Stimulated activated naive CD4-positive, alpha-beta T cell (primary cell): Measurements from ENCODE around the gene FCRL5.
"Not testable (repeated sequence)": the region's sequence is repeated elsewhere in the genome, so short reads cannot be mapped to it uniquely, and the experiment has no call there.

ENCODE experiments used
- DNase-seq, 6 experiments: peaks; one replicate each; lab custom pipeline; 2025; lab: John Stamatoyannopoulos, UW

FCRL5 gene

DNA sequence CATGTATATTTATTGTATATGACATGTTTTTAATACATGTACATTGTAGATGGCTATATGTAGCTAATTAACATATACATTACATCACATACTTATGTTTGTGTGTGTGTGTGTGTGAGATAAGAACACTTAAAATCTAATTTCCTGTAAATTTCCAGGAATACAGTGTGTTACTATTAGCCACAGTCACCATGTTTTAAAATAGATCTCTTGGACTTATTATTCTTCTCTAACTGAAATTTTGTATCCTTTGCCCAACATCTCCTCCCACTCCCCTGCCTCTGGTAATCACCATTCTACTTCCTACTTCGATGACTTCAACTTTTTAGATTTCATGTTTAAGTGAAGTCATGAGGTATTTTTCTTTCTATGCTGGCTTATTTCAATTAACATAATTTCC is 64.8 kb downstream of the FCRL5 start:
- DNase-seq: no peak

DNA sequence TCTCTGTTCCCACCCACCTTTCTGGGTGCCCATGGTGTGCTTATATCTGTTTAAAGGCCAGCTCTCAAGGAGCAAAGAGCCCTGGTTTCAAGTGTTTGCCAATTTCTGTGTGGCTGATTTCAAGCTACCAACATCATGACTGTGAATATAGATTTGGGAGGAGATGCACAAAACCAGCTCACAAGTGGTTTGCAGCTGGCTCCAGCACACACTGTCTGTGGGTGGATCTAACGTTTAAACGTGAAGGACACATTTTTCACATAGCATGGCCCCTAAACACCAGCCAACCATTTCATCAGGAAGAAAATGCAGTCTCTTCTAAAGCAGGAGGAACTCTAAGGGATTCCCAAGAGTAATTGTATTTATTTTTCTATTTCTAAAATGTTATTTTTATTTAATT is 65.2 kb downstream of the FCRL5 start:
- DNase-seq: no peak

DNA sequence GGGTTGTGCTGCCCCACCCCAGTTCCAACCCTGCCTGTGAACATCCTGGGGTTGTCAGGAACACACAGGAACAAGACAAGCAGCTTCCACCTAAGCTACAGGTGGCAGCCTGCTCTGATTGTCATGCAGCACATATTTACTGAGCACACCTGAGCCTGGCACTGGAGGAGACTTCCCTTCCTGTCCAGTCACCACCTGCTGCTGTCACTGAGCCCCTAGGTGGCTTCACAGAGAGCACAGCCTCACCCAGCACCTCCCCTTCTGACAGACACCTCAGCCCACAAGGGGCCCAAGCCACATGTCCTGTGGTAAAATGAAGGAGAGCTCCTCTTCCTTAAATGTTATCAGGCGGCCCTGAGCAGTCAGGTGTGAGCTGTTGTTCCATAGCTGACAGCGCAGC is 65.9 kb downstream of the FCRL5 start:
- not testable (repeated sequence) for DNase-seq

DNA sequence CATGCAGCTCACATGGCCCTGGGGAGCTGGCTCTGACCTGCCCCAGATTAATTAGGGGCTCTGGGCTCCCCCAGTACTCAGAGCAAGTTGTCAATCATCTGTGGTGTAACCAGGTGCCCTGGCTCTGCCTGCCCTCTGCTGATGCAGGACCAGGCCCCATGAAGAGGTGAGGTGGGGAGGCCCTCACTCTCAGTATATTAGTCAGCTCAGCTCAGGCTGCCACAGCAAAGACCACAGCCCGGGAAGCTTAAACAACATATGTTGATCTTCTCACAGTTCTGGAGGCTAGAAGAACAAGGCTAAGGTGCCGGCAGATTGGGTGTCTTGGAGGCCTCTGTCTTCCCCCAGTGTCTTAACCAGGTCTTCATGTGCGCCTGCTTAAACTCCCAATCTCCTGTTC is 66.5 kb downstream of the FCRL5 start:
- no peak for DNase-seq

DNA sequence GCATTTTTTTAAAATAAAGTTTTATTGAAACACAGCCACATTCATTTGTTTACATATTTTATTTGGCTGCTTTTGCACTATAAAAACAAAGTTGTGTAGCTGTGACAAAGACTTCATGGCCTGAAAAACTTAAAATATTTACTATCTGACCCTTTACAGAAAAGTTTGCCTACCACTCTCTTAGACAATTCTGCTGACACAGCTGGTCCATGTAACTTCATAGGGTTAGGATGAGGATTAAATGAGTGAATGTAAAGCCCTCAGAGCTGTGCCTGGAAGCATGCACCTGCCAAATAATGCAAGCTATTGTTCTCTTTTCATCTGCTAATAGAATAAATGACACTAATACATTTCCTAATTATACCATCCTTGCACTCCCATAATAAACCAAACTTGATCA is 67.7 kb downstream of the FCRL5 start:
- no peak for DNase-seq

DNA sequence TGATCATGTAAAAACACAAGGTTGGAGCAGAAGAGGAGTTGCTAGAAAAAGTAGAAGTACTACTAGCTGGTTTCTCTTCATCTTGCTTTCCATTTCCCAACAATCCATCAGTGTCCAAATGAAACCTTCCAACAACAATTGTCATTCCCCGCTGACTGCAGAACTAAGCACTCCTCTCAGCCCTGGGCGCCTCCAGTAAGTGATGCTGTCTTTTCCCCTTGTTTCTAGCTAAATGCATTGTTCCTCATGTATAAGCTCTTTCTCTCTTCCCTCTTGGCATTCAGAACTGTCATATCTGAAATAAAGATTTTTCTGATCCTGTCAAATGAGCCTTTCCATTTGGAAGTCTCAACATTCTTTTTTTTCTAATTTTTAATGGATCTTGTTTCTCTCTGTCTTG is 68.7 kb downstream of the FCRL5 start:
- no peak for DNase-seq

DNA sequence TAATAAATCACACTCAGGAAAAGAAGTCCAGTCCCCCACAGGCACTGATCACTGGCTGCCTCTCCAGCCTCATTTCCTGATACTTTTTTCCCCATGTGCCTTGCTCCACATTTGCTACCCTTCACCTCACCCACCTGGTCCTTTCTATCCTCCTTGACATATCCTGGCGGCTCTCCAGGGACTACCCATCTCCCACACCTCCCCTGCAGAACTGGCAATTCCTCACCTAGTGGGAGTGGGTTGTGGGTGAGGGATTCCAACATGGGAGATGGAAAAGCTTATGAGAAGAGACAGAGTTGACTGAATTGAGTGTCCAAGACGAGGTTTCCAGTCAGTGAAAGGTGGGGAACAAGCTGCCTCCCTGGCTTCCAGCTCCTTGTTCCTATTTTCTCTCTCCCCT is 69.6 kb downstream of the FCRL5 start:
- no peak for DNase-seq

DNA sequence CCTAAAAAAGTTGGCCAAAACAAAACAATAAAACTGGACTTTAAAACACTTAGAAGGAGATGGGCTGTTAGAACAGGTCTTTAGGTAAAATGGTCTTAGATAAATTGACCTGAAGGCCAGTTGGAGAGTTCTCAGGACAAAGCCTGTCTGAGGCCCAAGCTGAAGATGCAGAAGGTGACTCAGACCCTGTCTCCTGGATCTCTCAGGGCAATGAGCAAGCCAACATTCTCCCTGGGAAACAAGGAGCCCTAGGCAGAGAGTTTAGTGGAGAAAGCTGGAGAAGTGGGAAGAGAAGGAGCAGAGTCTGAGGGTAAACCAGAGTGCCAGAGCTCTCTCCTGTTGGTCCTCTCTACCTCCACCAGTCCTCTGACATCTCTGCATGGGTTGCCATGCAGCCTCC is 70.1 kb downstream of the FCRL5 start:
- no peak for DNase-seq

DNA sequence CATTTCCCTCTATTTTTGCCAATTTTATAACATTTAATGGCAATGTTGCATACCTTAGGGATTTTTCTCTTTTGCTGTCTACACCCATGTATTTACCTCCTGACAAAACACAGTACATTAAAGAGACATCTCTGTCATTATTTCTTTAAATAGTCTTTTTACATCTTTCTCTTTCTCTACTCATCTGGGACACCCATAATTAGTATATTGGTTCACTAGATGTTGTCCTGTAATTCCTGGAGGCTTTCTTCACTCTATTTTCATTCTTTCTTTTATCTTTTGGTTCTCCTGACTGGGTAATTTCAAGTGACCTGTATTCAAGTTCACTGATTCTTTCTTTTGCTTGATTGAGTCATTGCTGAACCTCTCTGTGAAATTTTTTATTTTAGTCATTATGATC is 74.3 kb downstream of the FCRL5 start:
- DNase-seq: no peak

DNA sequence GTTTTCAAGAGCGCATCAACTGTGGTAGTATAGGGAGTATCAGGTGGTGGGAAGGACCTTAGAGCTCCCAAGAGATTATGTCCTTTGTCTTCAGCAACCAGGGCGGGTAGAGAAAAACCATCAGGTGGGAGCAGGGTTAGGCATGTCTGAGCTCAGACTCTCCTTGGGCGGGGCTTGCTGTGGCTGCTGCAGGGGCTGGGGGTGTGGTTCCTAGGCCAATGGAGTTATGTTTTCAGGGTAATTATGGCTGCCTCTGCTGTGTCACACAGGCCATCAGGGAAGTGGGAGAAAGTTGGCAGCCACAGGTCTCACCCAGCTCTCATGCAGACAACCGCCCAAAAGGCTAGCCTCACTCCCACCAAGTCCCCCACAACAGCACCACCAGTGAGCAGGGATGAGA is 74.9 kb downstream of the FCRL5 start:
- no peak for DNase-seq

DNA sequence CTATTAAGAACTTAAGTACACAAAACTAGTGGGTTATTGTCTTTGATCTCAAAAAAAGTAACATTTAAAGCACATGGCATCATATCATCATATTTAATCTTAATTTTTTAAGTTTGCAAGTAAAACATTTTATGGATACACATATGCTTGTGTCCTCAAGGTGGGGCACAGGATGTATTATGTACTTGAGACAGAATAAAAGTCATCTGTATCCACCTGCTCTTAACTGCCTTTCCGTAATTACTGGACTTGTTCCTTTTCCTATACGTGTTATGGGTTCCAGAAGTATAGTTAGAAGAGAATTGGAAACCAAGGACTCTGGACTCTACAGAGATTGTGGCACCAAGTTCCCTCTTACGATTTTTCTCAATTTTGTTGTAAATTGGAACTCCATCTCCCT is 79.4 kb downstream of the FCRL5 start:
- DNase-seq: no peak

DNA sequence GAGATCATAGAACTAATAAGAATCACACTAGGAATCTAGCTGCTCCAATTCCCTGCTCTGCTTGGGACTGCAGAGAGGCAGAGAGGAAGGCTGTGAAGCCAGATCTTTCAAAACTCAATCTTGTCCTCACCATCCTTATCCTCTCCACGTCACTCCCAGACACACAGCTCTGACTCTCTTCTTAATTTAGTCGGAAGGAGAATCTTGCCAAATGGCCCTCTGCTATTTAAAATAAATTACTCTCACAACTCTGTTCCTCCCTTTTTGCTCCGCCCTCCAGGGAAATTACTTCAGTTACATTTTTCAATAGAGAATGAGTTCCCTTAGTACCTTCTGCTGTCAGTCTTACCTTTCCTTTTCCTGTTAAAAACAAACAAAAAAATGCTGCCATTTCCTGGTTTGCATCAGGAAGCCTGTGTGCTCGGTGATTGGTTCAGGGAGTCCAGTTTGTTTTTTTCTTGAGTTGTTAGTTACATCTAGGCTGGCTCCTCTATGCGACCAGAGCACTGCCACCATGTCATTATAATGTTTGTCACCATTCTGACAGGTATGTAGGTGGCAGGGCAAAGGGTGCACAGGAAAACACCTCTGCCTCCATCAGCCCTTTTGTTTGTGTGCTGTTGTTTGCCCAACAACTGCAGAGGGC is 80.1 kb downstream of the FCRL5 start:
- no peak for DNase-seq

DNA sequence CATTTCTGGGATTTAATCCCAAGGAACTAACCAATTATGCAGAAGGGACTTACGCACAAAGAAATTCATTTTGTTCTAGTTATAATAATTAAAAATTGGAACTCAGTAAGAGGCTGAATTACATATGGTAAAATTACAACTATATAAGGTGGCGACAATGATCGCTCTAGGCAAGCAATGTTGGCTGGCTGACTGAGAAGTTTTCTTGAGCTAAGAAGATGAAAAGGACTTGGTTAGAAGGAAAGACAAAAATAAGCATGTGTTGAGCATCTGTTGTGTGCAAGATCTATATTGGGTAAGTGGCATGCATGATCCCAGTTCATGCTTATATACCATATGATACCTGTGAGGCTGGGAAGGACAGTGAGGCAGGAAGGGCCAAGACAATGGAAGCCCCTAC is 80.8 kb downstream of the FCRL5 start:
- no peak for DNase-seq

DNA sequence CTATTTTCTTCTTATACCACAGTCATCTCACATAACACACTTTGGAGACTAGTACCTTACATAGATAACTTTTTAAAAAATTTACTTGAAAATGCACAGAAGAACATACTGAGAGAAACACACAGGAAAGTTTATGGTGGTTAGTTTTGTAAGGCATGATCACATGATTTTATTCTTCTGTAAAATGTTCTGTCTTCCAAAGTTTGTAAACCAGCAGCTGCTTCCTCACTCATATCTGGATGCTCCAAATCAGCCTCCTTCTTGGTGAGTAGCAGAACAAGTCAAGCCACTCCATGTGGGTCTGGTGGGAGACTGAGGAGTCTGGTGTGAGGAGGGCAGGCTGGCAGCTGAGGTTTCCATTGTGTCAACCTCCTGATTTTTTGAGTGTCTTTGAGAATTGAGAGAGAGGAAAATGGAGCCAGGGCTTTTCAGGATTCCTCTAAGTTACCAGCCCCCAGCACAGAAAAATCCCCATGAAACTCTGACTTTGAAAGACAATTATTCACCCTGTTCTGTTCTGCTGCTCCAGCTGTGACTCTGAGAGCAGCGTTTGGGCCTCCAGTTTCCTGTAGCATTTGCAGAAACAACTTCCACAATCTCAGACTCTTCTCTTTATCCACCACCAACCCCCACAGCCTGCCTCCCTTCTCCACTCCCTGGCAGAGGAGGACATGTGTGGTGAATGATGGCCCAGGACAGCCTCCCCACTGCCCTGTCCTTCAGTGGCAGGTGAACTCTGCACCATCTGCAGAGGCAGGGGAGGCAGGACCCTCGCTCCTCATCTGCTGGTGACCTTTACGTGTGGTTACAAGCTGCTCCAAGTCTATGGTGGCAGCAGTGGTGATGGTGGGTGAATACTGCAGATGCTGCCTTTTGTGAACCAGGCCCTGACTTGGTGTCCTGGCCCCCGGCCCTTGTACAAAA is 82.3 kb downstream of the FCRL5 start:
- DNase-seq: no peak

DNA sequence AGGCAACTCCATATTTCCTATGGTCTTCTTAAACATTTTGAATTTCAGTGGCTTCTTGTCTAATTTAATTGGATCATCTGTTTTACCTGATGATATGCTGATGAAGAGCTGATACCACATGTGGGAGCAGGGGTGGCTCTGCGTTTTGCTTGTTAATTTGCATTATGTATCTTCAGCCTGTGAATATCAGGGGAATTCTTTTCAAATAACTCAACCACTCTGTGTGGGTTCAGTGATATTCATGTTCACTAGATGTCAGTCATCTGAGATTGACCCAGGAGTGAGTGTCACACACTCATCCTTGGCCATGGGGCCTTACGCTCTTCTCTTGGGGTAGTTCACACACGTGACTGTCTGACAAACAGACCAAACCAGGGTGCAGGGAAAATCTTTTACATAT is 83.0 kb downstream of the FCRL5 start:
- DNase-seq: no peak

DNA sequence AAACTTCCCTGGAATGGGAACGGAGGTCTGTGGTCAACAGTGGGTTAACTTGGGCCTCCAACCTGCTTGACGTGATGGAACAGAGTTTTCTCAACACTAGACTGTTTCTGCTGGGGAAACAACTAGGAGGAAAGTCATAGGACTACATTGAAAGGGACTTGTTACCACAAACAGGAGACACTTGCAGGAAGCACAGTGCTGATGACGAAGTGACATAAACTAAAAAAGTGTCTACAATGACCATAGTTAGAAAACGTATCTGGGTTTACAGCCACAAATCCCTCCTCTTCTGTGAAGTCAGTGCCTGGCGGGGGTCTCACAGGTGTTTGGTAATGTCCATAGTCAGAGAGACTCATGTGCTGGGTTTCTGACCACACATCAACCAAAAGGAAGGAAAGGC is 86.3 kb downstream of the FCRL5 start:
- no peak for DNase-seq
